HEK293 (cell line): ENCODE data around the gene OSBP2.

Source experiments
- CTCF ChIA-PET: fragments of 350-600 bp; formaldehyde crosslinking; extraction: SDS; loops from one replicate; lab custom pipeline; 2021; ENCODE audit warnings: antibody characterized with exemption; lab: Yijun Ruan, JAX
- POLR2A ChIA-PET: fragments of 300-600 bp; formaldehyde crosslinking; extraction: SDS; loops from one replicate; lab custom pipeline; 2020; ENCODE audit warnings: antibody characterized with exemption, inconsistent platforms; lab: Yijun Ruan, JAX
- H3K27ac ChIP-seq: fragments of 200-500 bp; sonication (Bioruptor generic); 2 replicates; pipeline ENCODE4 v1.5.1; 2014; ENCODE audit warnings: low read depth, low read length, control low read depth, inconsistent platforms; ENCODE audit errors: extremely low read depth
- H3K36me3 ChIP-seq, 2 experiments: fragments of 200-500 bp in 1 of 2; sonication (Bioruptor generic) in 1 of 2; 1 replicate in 1 of 2; 2 replicates in 1 of 2; pipeline ENCODE4 v1.5.1; 2014 to 2017; ENCODE audit warnings: inconsistent platforms in 2 of 2, low read length in 2 of 2; ENCODE audit not compliant: control insufficient read depth in 2 of 2, insufficient read depth in 1 of 2
- H3K4me1 ChIP-seq: fragments of 200-500 bp; sonication (Bioruptor generic); 2 replicates; pipeline ENCODE4 v1.5.1; 2014; ENCODE audit warnings: mild to moderate bottlenecking, low read length, inconsistent platforms; ENCODE audit not compliant: control insufficient read depth, insufficient read depth
- H3K4me3 ChIP-seq: 2 replicates; pipeline ENCODE4 v1.5.1; 2011; ENCODE audit warnings: low read depth, mild to moderate bottlenecking, control low read depth, low read length, moderate library complexity
- H3K9me3 ChIP-seq: fragments of 200-500 bp; sonication (Bioruptor generic); 2 replicates; pipeline ENCODE4 v1.5.1; 2014; ENCODE audit warnings: low read depth, low read length, inconsistent platforms; ENCODE audit not compliant: control insufficient read depth, insufficient read depth
- BCL11B ChIP-seq: fragments of 450-650 bp; formaldehyde crosslinking; IDR thresholded peaks from 2 replicates; pipeline ENCODE4 v1.5.1; 2016; ENCODE audit warnings: low read depth, missing biosample characterization, missing genetic modification characterization
- GFI1B ChIP-seq: fragments of 450-650 bp; formaldehyde crosslinking; IDR thresholded peaks from 2 replicates; pipeline ENCODE4 v1.5.1; 2016; ENCODE audit warnings: missing biosample characterization, missing genetic modification characterization
- HOXA7 ChIP-seq: sonication (generic); formaldehyde crosslinking; IDR thresholded peaks from 2 replicates; pipeline ENCODE4 v1.8.1; 2022; ENCODE audit warnings: missing genetic modification reagents, borderline replicate concordance
- OVOL3 ChIP-seq: fragments of 450-650 bp; formaldehyde crosslinking; IDR thresholded peaks from 2 replicates; pipeline ENCODE4 v1.5.1; 2016; ENCODE audit warnings: missing biosample characterization, missing genetic modification characterization
- RBAK ChIP-seq: fragments of 450-650 bp; formaldehyde crosslinking; IDR thresholded peaks from 2 replicates; pipeline ENCODE4 v1.5.1; 2016; ENCODE audit warnings: missing biosample characterization, missing genetic modification characterization
- SP2 ChIP-seq: fragments of 450-650 bp; formaldehyde crosslinking; IDR thresholded peaks from 2 replicates; pipeline ENCODE4 v1.5.1; 2016; ENCODE audit warnings: missing biosample characterization, missing genetic modification characterization
- WT1 ChIP-seq: fragments of 450-650 bp; formaldehyde crosslinking; IDR thresholded peaks from 2 replicates; pipeline ENCODE4 v1.5.1; 2016; ENCODE audit warnings: missing biosample characterization, missing genetic modification characterization
- ZBTB1 ChIP-seq: fragments of 450-650 bp; formaldehyde crosslinking; IDR thresholded peaks from 2 replicates; pipeline ENCODE4 v1.5.1; 2016; ENCODE audit warnings: missing biosample characterization, missing genetic modification characterization
- ZFP3 ChIP-seq: fragments of 450-650 bp; formaldehyde crosslinking; IDR thresholded peaks from 2 replicates; pipeline ENCODE4 v1.5.1; 2016; ENCODE audit warnings: low read depth, missing biosample characterization, missing genetic modification characterization
- ZFP37 ChIP-seq: fragments of 450-650 bp; formaldehyde crosslinking; IDR thresholded peaks from 2 replicates; pipeline ENCODE4 v1.5.1; 2016; ENCODE audit warnings: missing biosample characterization, missing genetic modification characterization
- ZNF121 ChIP-seq: fragments of 450-650 bp; formaldehyde crosslinking; IDR thresholded peaks from 2 replicates; pipeline ENCODE4 v1.5.1; 2016; ENCODE audit warnings: missing biosample characterization, missing genetic modification characterization
- ZNF138 ChIP-seq: fragments of 450-650 bp; formaldehyde crosslinking; IDR thresholded peaks from 2 replicates; pipeline ENCODE4 v1.5.1; 2016; ENCODE audit warnings: missing biosample characterization, missing genetic modification characterization, borderline replicate concordance
- ZNF169 ChIP-seq: fragments of 450-650 bp; formaldehyde crosslinking; IDR thresholded peaks from 2 replicates; pipeline ENCODE4 v1.5.1; 2016; ENCODE audit warnings: missing biosample characterization, missing genetic modification characterization
- ZNF174 ChIP-seq: fragments of 450-650 bp; formaldehyde crosslinking; IDR thresholded peaks from 2 replicates; pipeline ENCODE4 v1.5.0; 2017; ENCODE audit warnings: missing biosample characterization, mild to moderate bottlenecking, missing genetic modification characterization
- ZNF274 ChIP-seq, 2 experiments: fragments of 200-500 bp in 1 of 2; fragments of 450-650 bp in 1 of 2; sonication (Bioruptor generic) in 1 of 2; formaldehyde crosslinking in 1 of 2; IDR thresholded peaks; 2 replicates each; pipeline versions ENCODE4 v1.5.1 to v1.6.1; 2014 to 2016; ENCODE audit warnings: borderline replicate concordance in 1 of 2, inconsistent platforms in 1 of 2, low read length in 1 of 2, missing biosample characterization in 1 of 2, missing genetic modification characterization in 1 of 2
- ZNF350 ChIP-seq: fragments of 450-650 bp; formaldehyde crosslinking; IDR thresholded peaks from 2 replicates; pipeline ENCODE4 v1.5.0; 2017; ENCODE audit warnings: missing biosample characterization, mild to moderate bottlenecking, missing genetic modification characterization
- ZNF416 ChIP-seq: fragments of 450-650 bp; formaldehyde crosslinking; IDR thresholded peaks from 2 replicates; pipeline ENCODE4 v1.5.1; 2016; ENCODE audit warnings: missing biosample characterization, missing genetic modification characterization
- ZNF529 ChIP-seq: fragments of 450-650 bp; formaldehyde crosslinking; IDR thresholded peaks from 2 replicates; pipeline ENCODE4 v1.5.1; 2017; ENCODE audit warnings: missing genetic modification characterization, missing biosample characterization; ENCODE audit not compliant: insufficient replicate concordance
- ZNF560 ChIP-seq: fragments of 450-650 bp; formaldehyde crosslinking; IDR thresholded peaks from 2 replicates; pipeline ENCODE4 v1.5.1; 2017; ENCODE audit warnings: missing biosample characterization, missing genetic modification characterization, borderline replicate concordance
- ZNF660 ChIP-seq: fragments of 450-650 bp; IDR thresholded peaks from 2 replicates; pipeline ENCODE4 v1.5.1; 2018; ENCODE audit warnings: missing biosample characterization, mild to moderate bottlenecking, missing genetic modification characterization
- ZNF670 ChIP-seq: fragments of 450-650 bp; formaldehyde crosslinking; IDR thresholded peaks from 2 replicates; pipeline ENCODE4 v1.5.1; 2016; ENCODE audit warnings: missing biosample characterization, missing genetic modification characterization, low read depth
- ZNF707 ChIP-seq: fragments of 450-650 bp; formaldehyde crosslinking; IDR thresholded peaks from 2 replicates; pipeline ENCODE4 v1.5.1; 2016; ENCODE audit warnings: missing biosample characterization, missing genetic modification characterization
- ZNF777 ChIP-seq: fragments of 450-650 bp; formaldehyde crosslinking; IDR thresholded peaks from 2 replicates; pipeline ENCODE4 v1.5.1; 2017; ENCODE audit warnings: missing biosample characterization, missing genetic modification characterization, borderline replicate concordance
- ZNF785 ChIP-seq: fragments of 450-650 bp; formaldehyde crosslinking; IDR thresholded peaks from 2 replicates; pipeline ENCODE4 v1.5.1; 2016; ENCODE audit warnings: missing biosample characterization, missing genetic modification characterization
- TF ChIP-seq, protein P1 (sequence below): fragments of 450-650 bp; formaldehyde crosslinking; IDR thresholded peaks from 2 replicates; pipeline ENCODE4 v1.5.1; 2016; ENCODE audit warnings: missing biosample characterization, missing genetic modification characterization
- TF ChIP-seq, protein P2 (sequence below): fragments of 450-650 bp; formaldehyde crosslinking; IDR thresholded peaks from 2 replicates; pipeline ENCODE4 v1.5.1; 2016; ENCODE audit warnings: missing biosample characterization, missing genetic modification characterization, low read depth

OSBP2 gene

DNA sequence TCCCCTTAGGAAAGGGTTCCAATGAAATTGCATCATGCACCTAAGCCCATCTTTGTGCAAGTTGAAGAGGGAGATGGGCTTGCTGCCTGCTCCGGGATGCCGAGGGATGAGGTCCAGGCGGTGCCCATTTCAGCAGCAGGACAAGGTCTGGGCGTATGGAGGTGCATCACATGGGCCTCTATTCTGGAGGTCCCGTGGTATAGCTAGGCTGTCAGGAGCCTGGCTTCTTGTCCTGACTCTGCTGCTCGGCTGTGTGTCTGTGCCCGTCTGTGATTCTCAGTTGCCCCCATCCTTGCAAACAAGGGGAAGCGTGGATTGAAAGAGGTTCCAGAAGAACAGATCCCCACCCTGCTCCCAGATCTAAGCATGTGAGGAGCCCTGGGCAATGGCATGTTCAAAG is 130.0 kb downstream of the OSBP2 start (continued):
- no peak for TF ChIP-seq GFI1B (tag by site-specific recombination)
- no peak for TF ChIP-seq ZNF350
- TF ChIP-seq OVOL3 (tag by site-specific recombination) = no peak
- no peak for TF ChIP-seq ZNF169
- no peak for TF ChIP-seq ZNF660 (tag by site-specific recombination)
- TF ChIP-seq HOXA7 (CRISPR knock-in tag) = no peak
- no peak for TF ChIP-seq ZNF707 (tag by site-specific recombination)
- no peak for TF ChIP-seq ZFP3 (tag by site-specific recombination)
- no peak for TF ChIP-seq ZNF416 (tag by site-specific recombination)

DNA sequence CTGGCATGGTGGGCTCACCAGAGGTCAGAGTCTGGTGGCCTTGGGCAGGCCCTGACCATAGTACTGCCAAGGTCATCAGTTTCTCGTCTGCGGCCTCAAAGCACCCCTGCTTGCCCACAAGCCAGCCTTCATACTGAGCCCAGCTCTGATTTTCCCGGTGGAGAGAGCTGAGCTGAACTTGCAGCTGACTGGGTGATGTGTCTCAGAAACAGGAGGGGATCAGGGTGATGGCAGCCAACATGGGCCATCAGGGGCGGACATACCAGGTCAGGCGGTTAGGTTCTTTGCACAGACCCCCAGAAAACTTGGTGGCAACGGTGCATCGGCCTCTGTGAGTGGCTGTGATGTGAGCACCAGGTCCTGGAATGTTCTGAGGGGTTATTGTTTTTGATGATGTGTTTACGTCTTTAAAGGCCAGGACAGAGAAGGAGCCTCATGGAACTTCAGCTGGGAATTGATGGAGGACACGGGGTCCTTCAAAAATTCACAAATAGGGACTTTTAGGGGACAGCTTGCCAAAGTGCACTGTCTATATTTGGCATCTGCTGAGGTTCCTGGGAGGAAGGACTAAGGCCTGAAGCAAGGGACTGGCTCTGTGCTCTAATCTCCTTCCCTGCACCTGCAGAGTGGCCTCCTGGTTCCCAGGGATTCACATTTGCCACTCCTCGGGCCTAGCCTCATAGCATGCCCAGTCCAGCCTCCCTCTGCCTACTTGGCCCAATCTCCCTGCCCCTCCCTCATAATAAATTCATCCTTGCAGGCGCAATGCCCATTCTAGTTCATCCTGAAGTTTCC is 131.2 kb downstream of the OSBP2 start:
- Histone ChIP-seq H3K36me3 (no peaks in the 10 kb centered on the region), H3K4me3 (no peak overlapping the region), H3K9me3 (no peaks in the 10 kb centered on the region), H3K4me1 (no peaks in the 10 kb centered on the region), H3K27ac (no peak overlapping the region)
- no peak for TF ChIP-seq BCL11B
- TF ChIP-seq, protein P1, sequence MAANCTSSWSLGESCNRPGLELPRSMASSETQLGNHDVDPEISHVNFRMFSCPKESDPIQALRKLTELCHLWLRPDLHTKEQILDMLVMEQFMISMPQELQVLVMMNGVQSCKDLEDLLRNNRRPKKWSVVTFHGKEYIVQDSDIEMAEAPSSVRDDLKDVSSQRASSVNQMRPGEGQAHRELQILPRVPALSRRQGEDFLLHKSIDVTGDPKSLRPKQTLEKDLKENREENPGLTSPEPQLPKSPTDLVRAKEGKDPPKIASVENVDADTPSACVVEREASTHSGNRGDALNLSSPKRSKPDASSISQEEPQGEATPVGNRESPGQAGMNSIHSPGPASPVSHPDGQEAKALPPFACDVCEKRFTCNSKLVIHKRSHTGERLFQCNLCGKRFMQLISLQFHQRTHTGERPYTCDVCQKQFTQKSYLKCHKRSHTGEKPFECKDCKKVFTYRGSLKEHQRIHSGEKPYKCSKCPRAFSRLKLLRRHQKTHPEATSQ (tag by site-specific recombination) = no peak
- no peak for TF ChIP-seq ZNF416 (tag by site-specific recombination)
- no peak for TF ChIP-seq SP2 (tag by site-specific recombination)
- no peak for TF ChIP-seq ZNF121
- no peak for TF ChIP-seq WT1 (tag by site-specific recombination)
- no peak for TF ChIP-seq ZNF670 (tag by site-specific recombination)
- no peak for TF ChIP-seq ZNF660 (tag by site-specific recombination)
- TF ChIP-seq, protein P2, sequence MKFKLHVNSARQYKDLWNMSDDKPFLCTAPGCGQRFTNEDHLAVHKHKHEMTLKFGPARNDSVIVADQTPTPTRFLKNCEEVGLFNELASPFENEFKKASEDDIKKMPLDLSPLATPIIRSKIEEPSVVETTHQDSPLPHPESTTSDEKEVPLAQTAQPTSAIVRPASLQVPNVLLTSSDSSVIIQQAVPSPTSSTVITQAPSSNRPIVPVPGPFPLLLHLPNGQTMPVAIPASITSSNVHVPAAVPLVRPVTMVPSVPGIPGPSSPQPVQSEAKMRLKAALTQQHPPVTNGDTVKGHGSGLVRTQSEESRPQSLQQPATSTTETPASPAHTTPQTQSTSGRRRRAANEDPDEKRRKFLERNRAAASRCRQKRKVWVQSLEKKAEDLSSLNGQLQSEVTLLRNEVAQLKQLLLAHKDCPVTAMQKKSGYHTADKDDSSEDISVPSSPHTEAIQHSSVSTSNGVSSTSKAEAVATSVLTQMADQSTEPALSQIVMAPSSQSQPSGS (tag by site-specific recombination) = no peak
- TF ChIP-seq ZNF560 (tag by site-specific recombination) = no peak
- TF ChIP-seq RBAK (tag by site-specific recombination) = no peak
- TF ChIP-seq OVOL3 (tag by site-specific recombination) = no peak
- TF ChIP-seq ZNF174 (tag by site-specific recombination) = no peak
- TF ChIP-seq ZNF785 = no peak
- TF ChIP-seq ZNF274 (IDR thresholded peaks at IDR 0.05; ENCODE audit: low read length) = no peak
- no peak for TF ChIP-seq ZNF274 (tag by site-specific recombination; IDR thresholded peaks at IDR 0.05; ENCODE audit: borderline replicate concordance)
- no peak for TF ChIP-seq ZFP37 (tag by site-specific recombination)
- no peak for TF ChIP-seq ZNF777 (tag by site-specific recombination)
- TF ChIP-seq ZNF529 (tag by site-specific recombination) = no peak
- no peak for TF ChIP-seq ZBTB1
- no peak for TF ChIP-seq ZNF138 (tag by site-specific recombination)
- CTCF ChIA-PET = interaction anchor here (1.0 to 1.3 kb wide), 2 partner anchors 62 to 94 kb away, joined by 3 read pairs; no protein-coding TSS in a partner anchor
- POLR2A ChIA-PET = no interaction called here
